A673 (cell line): ENCODE measurements around the gene CPA2. TPM values are rescaled to one million over a fixed set of nuclear protein-coding genes. Genes with fewer than 3 reads are reported as not detected.

ENCODE experiments used
- BruUV-seq: library from RNA; stranded (reverse); fragments of 400-500 nt; replicated peaks from 2 replicates; lab custom pipeline; 2021; lab: Mats Ljungman, UMichigan
- CTCF ChIA-PET: fragments of 300-600 bp; sonication (Branson Sonifier 250); formaldehyde crosslinking; loops from one replicate; lab custom pipeline; 2022; ENCODE audit warnings: antibody characterized with exemption; lab: Charles Lee
- POLR2A ChIA-PET: fragments of 300-600 bp; sonication (Branson Sonifier 250); formaldehyde crosslinking; loops from one replicate; lab custom pipeline; 2022; ENCODE audit warnings: antibody characterized with exemption; ENCODE audit not compliant: low non-redundant PET; lab: Charles Lee
- DNase-seq: peaks from one replicate; pipeline ENCODE4 v3.0.0-alpha.2; 2015; ENCODE audit warnings: low spot score
- H3K27ac ChIP-seq: fragments of 200-600 bp; sonication (generic); 2 replicates; pipeline ENCODE4 v1.5.1; 2016; ENCODE audit warnings: mixed run types, low read depth, mild to moderate bottlenecking, mixed read lengths, antibody characterized with exemption, low read length; ENCODE audit not compliant: poor library complexity, severe bottlenecking
- H3K27me3 ChIP-seq: fragments of 200-600 bp; sonication (generic); replicated peaks from 2 replicates; pipeline ENCODE4 v1.6.1; 2017; ENCODE audit warnings: mixed run types, low read depth, mild to moderate bottlenecking, mixed read lengths, antibody characterized with exemption, low read length; ENCODE audit not compliant: insufficient read depth, poor library complexity
- H3K36me3 ChIP-seq: fragments of 200-600 bp; sonication (generic); 2 replicates; pipeline ENCODE4 v1.6.1; 2016; ENCODE audit warnings: mixed run types, mild to moderate bottlenecking, mixed read lengths, antibody characterized with exemption, low read length; ENCODE audit not compliant: insufficient read depth, poor library complexity, severe bottlenecking
- H3K4me1 ChIP-seq: fragments of 200-600 bp; sonication (generic); 2 replicates; pipeline ENCODE4 v1.6.1; 2017; ENCODE audit warnings: mixed run types, mild to moderate bottlenecking, mixed read lengths, antibody characterized with exemption, low read length; ENCODE audit not compliant: insufficient read depth, poor library complexity, severe bottlenecking
- H3K4me3 ChIP-seq: fragments of 200-600 bp; sonication (generic); 2 replicates; pipeline ENCODE4 v1.5.1; 2016; ENCODE audit warnings: low read depth, mixed run types, mild to moderate bottlenecking, mixed read lengths, low read length; ENCODE audit not compliant: poor library complexity, severe bottlenecking
- H3K9me3 ChIP-seq: fragments of 200-600 bp; sonication (generic); 2 replicates; pipeline ENCODE4 v1.6.1; 2016; ENCODE audit warnings: mixed run types, low read depth, mild to moderate bottlenecking, mixed read lengths, antibody characterized with exemption, low read length; ENCODE audit not compliant: poor library complexity, severe bottlenecking
- EZH2 ChIP-seq: fragments of 200-600 bp; sonication (generic); IDR thresholded peaks from 2 replicates; pipeline ENCODE4 v1.6.1; 2017; ENCODE audit warnings: borderline replicate concordance, low read depth, mild to moderate bottlenecking, mixed read lengths, antibody characterized with exemption, low read length; ENCODE audit not compliant: poor library complexity, severe bottlenecking
- intact Hi-C: fragments of 100-400 bp; cut with micrococcal nuclease; formaldehyde crosslinking; loops from one replicate; pipeline ENCODE4 v1.10.0; 2022; ENCODE audit not compliant: unreplicated experiment
- total RNA-seq: library from RNA; stranded (reverse); gene quantifications from 2 replicates; pipeline ENCODE4 v1.2.3, GENCODE V29; 2021
- TF ChIP-seq, protein P1 (sequence below): fragments of 300-800, 200-600 bp; sonication (generic); conservative IDR thresholded peaks from 2 replicates; pipeline ENCODE4 v1.5.1; 2017; ENCODE audit warnings: low read depth, mild to moderate bottlenecking, antibody characterized with exemption, low read length, moderate library complexity, mixed read lengths

CPA2 gene
- total RNA-seq, 1 experiment from 2014 or later, result 0.43 TPM

- POLR2A ChIA-PET, result no interaction called here
- DNase-seq, result no peak
- H3K27me3 ChIP-seq, result no peaks in the 10 kb centered on the region
- no TSS peak for BruUV-seq
- H3K4me1 ChIP-seq, result no peaks in the 10 kb centered on the region
- intact Hi-C loops, result no loop called here
- no peak for TF ChIP-seq EZH2
- TF ChIP-seq, protein P1, sequence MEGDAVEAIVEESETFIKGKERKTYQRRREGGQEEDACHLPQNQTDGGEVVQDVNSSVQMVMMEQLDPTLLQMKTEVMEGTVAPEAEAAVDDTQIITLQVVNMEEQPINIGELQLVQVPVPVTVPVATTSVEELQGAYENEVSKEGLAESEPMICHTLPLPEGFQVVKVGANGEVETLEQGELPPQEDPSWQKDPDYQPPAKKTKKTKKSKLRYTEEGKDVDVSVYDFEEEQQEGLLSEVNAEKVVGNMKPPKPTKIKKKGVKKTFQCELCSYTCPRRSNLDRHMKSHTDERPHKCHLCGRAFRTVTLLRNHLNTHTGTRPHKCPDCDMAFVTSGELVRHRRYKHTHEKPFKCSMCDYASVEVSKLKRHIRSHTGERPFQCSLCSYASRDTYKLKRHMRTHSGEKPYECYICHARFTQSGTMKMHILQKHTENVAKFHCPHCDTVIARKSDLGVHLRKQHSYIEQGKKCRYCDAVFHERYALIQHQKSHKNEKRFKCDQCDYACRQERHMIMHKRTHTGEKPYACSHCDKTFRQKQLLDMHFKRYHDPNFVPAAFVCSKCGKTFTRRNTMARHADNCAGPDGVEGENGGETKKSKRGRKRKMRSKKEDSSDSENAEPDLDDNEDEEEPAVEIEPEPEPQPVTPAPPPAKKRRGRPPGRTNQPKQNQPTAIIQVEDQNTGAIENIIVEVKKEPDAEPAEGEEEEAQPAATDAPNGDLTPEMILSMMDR, result no peak
- CTCF ChIA-PET, result interaction anchor here (0.6 kb wide), 1 partner anchor 14 kb away, joined by 4 read pairs; no protein-coding TSS in a partner anchor
- no peak overlapping the region for H3K4me3 ChIP-seq
- H3K36me3 ChIP-seq, result no peaks in the 10 kb centered on the region
- H3K27ac ChIP-seq, result no peak overlapping the region
- peaks cover 17% of the 10 kb centered on the region for H3K9me3 ChIP-seq
Observed at GRCh38 chr7:130262448-130262847, 4.2 kb upstream of the CPA2 start.

DNA sequence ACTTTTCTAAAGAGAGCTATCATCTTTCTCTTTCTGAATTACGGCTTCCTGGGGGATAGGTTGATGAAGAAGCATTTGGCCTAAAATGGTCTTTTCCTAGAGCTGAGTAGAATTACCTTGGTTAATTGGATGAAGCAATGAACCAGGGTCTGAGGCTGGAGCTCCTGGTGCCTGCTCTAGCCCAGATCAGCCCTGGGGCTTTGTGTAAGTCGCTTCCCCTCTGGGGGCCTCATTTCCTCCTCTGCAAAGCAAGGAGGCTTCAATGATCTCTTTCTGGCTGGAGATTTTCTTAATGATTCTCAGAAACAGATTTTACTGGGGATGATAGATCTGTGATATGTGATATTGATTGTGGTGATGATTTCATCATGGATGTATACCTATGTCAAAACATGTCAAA is 3.5 kb upstream of the CPA2 start:
- no TSS peak for BruUV-seq
- H3K27ac ChIP-seq, result no peak overlapping the region
- intact Hi-C loops, result no loop called here
- no peaks in the 10 kb centered on the region for H3K36me3 ChIP-seq
- CTCF ChIA-PET, result interaction anchor here (0.6 kb wide), 1 partner anchor 14 kb away, joined by 4 read pairs; no protein-coding TSS in a partner anchor
- no peaks in the 10 kb centered on the region for H3K4me1 ChIP-seq
- TF ChIP-seq, protein P1, result no peak
- no peak for TF ChIP-seq EZH2
- H3K4me3 ChIP-seq, result no peak overlapping the region
- POLR2A ChIA-PET, result no interaction called here
- H3K27me3 ChIP-seq, result no peaks in the 10 kb centered on the region
- H3K9me3 ChIP-seq, result peaks cover 12% of the 10 kb centered on the region
- DNase-seq, result peak; percentile 28

DNA sequence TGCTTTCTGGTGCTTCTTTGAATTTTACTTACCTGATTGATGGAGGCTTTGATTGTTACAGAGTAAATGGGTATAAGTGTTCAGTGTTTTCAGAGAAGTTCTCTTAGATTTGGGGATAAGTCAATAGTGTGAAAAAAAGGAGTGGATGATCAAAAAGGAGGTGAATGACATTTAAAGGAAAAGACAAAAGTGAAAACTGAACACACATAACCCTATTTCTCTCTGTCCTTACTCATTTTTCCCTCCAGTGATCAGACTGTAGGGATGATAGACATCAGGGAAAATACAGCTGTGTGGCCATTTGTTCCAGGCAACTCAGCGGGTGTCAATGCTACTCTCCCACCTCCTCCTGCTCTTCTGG is 278 bp downstream of the CPA2 start:
- ChIA-PET POLR2A (no interaction called here), CTCF (no interaction called here)
- no peaks in the 10 kb centered on the region for H3K36me3 ChIP-seq
- DNase-seq, result no peak
- intact Hi-C loops, result no loop called here
- peaks cover 3% of the 10 kb centered on the region for H3K4me1 ChIP-seq
- no peak overlapping the region for H3K4me3 ChIP-seq
- no peaks in the 10 kb centered on the region for H3K9me3 ChIP-seq
- no peaks in the 10 kb centered on the region for H3K27me3 ChIP-seq
- no TSS peak for BruUV-seq
- H3K27ac ChIP-seq, result no peak overlapping the region
- TF ChIP-seq, protein P1, result no peak
- TF ChIP-seq EZH2, result no peak
